WTC11 (cell line): ENCODE measurements around the gene EPC1. TPM values are rescaled to one million over a fixed set of nuclear protein-coding genes. Genes with fewer than 3 reads are reported as not detected.
A peak's percentile ranks its signal among the peaks of the same experiment; 100 is the strongest.

Experiments used
- ATAC-seq: fragments of 200-7000 bp; cut with Tn5 transposase; 2 replicates; pipeline ENCODE4 v1.10.0; 2021; ENCODE audit warnings: mild to moderate bottlenecking, moderate library complexity
- CTCF ChIA-PET: fragments of 300-600 bp; sonication (Branson Sonifier 250); formaldehyde crosslinking; loops from one replicate; lab custom pipeline; 2021; ENCODE audit warnings: antibody characterized with exemption; lab: Charles Lee
- POLR2A ChIA-PET: fragments of 350-600 bp; sonication (Branson Sonifier 250); formaldehyde crosslinking; loops from one replicate; lab custom pipeline; 2021; ENCODE audit warnings: antibody characterized with exemption; lab: Charles Lee
- DNase-seq: peaks from one replicate; pipeline ENCODE4 v3.0.0; 2021; ENCODE audit warnings: low spot score
- H3K27ac Mint-ChIP-seq: 2 replicates; pipeline ENCODE4 v1.8.0; 2021; ENCODE audit warnings: mixed read lengths
- H3K27me3 Mint-ChIP-seq: 2 replicates; pipeline ENCODE4 v1.8.0; 2021; ENCODE audit warnings: low read depth, mild to moderate bottlenecking, moderate library complexity, mixed read lengths
- H3K36me3 Mint-ChIP-seq: 2 replicates; pipeline ENCODE4 v1.8.0; 2021; ENCODE audit warnings: mixed read lengths
- H3K4me1 Mint-ChIP-seq: 2 replicates; pipeline ENCODE4 v1.8.0; 2022; ENCODE audit warnings: mixed read lengths
- H3K4me3 Mint-ChIP-seq: 2 replicates; pipeline ENCODE4 v1.8.0; 2021; ENCODE audit warnings: mild to moderate bottlenecking, moderate library complexity, mixed read lengths
- H3K9me3 Mint-ChIP-seq: 2 replicates; pipeline ENCODE4 v1.8.0; 2021; ENCODE audit warnings: mixed read lengths
- CBFB ChIP-seq: sonication (generic); formaldehyde crosslinking; IDR thresholded peaks from 2 replicates; pipeline ENCODE4 v1.8.1; 2022; ENCODE audit warnings: mild to moderate bottlenecking, low read depth, missing genetic modification reagents
- GTF2I ChIP-seq: fragments of 250-450 bp; sonication (Bioruptor Pico); conservative IDR thresholded peaks from 2 replicates; pipeline ENCODE4 v1.4.0; 2021; ENCODE audit warnings: mild to moderate bottlenecking
- HMGA2 ChIP-seq: fragments of 250-450 bp; sonication (Bioruptor Pico); IDR thresholded peaks from 2 replicates; pipeline ENCODE4 v1.4.0; 2021; ENCODE audit warnings: mild to moderate bottlenecking, moderate library complexity
- JUN ChIP-seq: sonication (generic); formaldehyde crosslinking; IDR thresholded peaks from 2 replicates; pipeline ENCODE4 v1.8.0; 2023; ENCODE audit warnings: mild to moderate bottlenecking, missing genetic modification reagents
- KAT7 ChIP-seq: sonication (generic); formaldehyde crosslinking; IDR thresholded peaks from 2 replicates; pipeline ENCODE4 v1.8.1; 2023; ENCODE audit warnings: missing genetic modification reagents, mild to moderate bottlenecking, borderline replicate concordance
- MXD4 ChIP-seq: fragments of 250-450 bp; sonication (Bioruptor Pico); IDR thresholded peaks from 2 replicates; pipeline ENCODE4 v1.8.0; 2021; ENCODE audit warnings: mild to moderate bottlenecking, moderate library complexity, borderline replicate concordance
- SMAD4 ChIP-seq: sonication (generic); formaldehyde crosslinking; IDR thresholded peaks from 2 replicates; pipeline ENCODE4 v1.8.0; 2022; ENCODE audit warnings: mild to moderate bottlenecking, missing genetic modification reagents
- ZNF121 ChIP-seq: sonication (generic); formaldehyde crosslinking; IDR thresholded peaks from 2 replicates; pipeline ENCODE4 v1.8.0; 2023; ENCODE audit warnings: missing genetic modification reagents
- ZNF263 ChIP-seq: sonication (generic); formaldehyde crosslinking; IDR thresholded peaks from 2 replicates; pipeline ENCODE4 v1.8.1; 2022; ENCODE audit warnings: low read depth, mild to moderate bottlenecking, moderate library complexity, missing genetic modification reagents
- ZNF416 ChIP-seq: fragments of 250-450 bp; sonication (Bioruptor Pico); IDR thresholded peaks from 2 replicates; pipeline ENCODE4 v1.9.0; 2021; ENCODE audit warnings: mild to moderate bottlenecking, inconsistent platforms
- total RNA-seq: library from RNA; stranded (reverse); gene quantifications from 3 replicates; pipeline ENCODE4 v1.2.3, GENCODE V29; 2021
- TF ChIP-seq, protein P1 (sequence below): fragments of 250-450 bp; sonication (Bioruptor Pico); conservative IDR thresholded peaks from 2 replicates; pipeline ENCODE4 v1.9.0; 2021; ENCODE audit warnings: mild to moderate bottlenecking
- TF ChIP-seq, protein P2 (sequence below): sonication (generic); formaldehyde crosslinking; IDR thresholded peaks from 2 replicates; pipeline ENCODE4 v1.8.1; 2022; ENCODE audit warnings: low read depth, mild to moderate bottlenecking, moderate library complexity, missing genetic modification reagents, borderline replicate concordance
- TF ChIP-seq, protein P3 (sequence below): fragments of 250-450 bp; sonication (Bioruptor Pico); IDR thresholded peaks from 2 replicates; pipeline ENCODE4 v1.9.0; 2021; ENCODE audit warnings: mild to moderate bottlenecking
- TF ChIP-seq, protein P4 (sequence below): fragments of 250-450 bp; sonication (Bioruptor Pico); IDR thresholded peaks from 2 replicates; pipeline ENCODE4 v1.9.0; 2021; ENCODE audit warnings: mild to moderate bottlenecking, borderline replicate concordance
- TF ChIP-seq, protein P5 (sequence below): sonication (generic); formaldehyde crosslinking; IDR thresholded peaks from 2 replicates; pipeline ENCODE4 v1.8.0; 2023; ENCODE audit warnings: mild to moderate bottlenecking, missing genetic modification reagents
- TF ChIP-seq, protein P6 (sequence below): sonication (generic); formaldehyde crosslinking; IDR thresholded peaks from 2 replicates; pipeline ENCODE4 v1.8.1; 2022; ENCODE audit warnings: missing genetic modification reagents, borderline replicate concordance
- TF ChIP-seq, protein P7 (sequence below): sonication (generic); formaldehyde crosslinking; IDR thresholded peaks from 2 replicates; pipeline ENCODE4 v1.8.1; 2022; ENCODE audit warnings: mild to moderate bottlenecking, moderate library complexity, missing genetic modification reagents
- TF ChIP-seq, protein P8 (sequence below): sonication (generic); formaldehyde crosslinking; IDR thresholded peaks from 2 replicates; pipeline ENCODE4 v1.8.1; 2023; ENCODE audit warnings: mild to moderate bottlenecking, missing genetic modification reagents, moderate library complexity

EPC1 gene
- total RNA-seq, 1 experiment from 2014 or later, result 22.5 TPM

DNA sequence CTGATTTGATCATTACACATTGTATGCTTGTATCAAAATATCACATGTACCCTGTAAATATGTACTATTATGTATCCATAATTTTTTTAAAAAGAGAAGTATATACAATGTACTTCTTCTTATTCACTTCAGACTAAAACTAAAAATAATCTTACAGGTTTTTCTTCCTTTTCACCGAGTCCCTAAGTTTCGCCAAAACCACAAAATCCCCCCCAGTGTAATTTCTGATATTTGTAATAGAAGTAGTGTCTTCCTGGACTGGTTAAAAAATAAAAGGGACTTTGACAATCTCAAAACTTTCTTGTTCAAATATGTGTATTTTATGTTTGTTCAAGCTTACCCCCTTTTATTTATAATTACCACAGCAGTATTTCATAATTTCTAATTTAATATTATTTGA, 23.9 kb downstream of the EPC1 start (continued):
- TF ChIP-seq, protein P1, sequence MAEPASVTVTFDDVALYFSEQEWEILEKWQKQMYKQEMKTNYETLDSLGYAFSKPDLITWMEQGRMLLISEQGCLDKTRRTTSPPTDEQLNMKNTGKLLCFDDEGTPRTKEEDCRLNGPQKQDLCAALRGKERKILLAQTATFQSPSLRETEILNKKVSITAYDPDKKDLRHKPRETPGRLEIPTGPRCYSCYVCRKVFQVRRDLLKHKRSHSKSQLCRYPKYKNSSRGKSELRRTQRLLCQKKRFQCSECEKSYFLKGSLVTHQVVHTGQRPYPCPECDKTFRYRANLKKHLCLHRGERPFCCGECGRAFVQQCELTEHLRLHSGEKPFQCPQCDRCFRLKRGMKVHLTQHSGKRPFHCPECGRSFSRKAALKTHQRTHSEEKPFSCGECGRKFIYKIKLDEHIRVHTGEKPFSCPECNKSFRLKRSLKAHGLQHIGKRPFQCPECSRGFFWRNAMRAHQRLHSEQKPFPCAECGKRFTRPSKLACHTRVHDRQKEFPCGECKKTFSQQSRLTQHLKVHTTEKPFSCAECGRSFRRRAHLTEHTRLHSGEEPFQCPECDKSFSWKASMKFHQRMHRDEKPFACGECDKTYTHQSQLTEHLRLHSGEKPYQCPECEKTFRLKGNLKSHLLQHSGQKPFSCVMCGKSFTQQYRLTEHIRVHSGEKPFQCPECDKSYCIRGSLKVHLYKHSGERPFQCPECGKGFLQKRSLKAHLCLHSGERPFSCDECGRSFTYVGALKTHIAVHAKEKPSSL (CRISPR knock-in tag), result no peak
- TF ChIP-seq, protein P2, sequence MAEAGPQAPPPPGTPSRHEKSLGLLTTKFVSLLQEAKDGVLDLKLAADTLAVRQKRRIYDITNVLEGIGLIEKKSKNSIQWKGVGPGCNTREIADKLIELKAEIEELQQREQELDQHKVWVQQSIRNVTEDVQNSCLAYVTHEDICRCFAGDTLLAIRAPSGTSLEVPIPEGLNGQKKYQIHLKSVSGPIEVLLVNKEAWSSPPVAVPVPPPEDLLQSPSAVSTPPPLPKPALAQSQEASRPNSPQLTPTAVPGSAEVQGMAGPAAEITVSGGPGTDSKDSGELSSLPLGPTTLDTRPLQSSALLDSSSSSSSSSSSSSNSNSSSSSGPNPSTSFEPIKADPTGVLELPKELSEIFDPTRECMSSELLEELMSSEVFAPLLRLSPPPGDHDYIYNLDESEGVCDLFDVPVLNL (CRISPR knock-in tag), result no peak
- TF ChIP-seq, protein P3, sequence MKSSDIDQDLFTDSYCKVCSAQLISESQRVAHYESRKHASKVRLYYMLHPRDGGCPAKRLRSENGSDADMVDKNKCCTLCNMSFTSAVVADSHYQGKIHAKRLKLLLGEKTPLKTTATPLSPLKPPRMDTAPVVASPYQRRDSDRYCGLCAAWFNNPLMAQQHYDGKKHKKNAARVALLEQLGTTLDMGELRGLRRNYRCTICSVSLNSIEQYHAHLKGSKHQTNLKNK (CRISPR knock-in tag), result no peak
- TF ChIP-seq ZNF263, result no peak

DNA sequence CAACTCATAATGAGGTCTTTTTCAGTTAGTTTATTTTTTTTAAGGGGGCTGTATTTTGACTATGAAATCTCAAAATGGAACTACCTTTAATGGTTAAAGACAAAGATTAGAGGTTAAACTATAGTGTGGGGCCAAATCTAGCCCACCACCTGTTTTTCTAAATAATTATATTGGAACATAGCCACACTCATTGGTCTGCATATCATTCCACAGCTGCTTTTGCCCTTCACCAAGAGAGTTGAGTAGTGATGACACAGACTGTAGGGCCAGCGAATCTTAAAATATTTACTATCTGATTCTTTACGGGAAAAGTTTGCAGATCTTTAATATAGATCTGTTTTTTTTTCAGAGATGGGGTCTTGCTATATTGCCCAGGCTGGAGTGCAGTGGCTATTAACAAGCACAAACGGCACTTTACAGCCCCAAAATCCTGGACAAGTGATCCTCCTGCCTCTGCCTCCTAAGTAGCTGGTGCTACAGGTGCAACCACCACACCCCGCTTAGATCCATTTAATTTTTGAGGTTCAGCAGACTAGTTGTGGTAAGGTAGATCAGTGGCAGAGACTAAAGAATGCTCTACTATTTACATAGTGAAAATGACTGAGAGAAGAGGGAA, 25.8 kb downstream of the EPC1 start:
- CTCF ChIA-PET, result no interaction called here
- Mint-ChIP-seq H3K4me1 (peaks cover 35% of the 10 kb centered on the region), H3K27me3 (no peaks in the 10 kb centered on the region), H3K4me3 (no peak overlapping the region), H3K27ac (no peak overlapping the region), H3K36me3 (peaks cover 9% of the 10 kb centered on the region; the same call in 1 of the 2 replicates), H3K9me3 (no peaks in the 10 kb centered on the region)
- TF ChIP-seq, protein P4, sequence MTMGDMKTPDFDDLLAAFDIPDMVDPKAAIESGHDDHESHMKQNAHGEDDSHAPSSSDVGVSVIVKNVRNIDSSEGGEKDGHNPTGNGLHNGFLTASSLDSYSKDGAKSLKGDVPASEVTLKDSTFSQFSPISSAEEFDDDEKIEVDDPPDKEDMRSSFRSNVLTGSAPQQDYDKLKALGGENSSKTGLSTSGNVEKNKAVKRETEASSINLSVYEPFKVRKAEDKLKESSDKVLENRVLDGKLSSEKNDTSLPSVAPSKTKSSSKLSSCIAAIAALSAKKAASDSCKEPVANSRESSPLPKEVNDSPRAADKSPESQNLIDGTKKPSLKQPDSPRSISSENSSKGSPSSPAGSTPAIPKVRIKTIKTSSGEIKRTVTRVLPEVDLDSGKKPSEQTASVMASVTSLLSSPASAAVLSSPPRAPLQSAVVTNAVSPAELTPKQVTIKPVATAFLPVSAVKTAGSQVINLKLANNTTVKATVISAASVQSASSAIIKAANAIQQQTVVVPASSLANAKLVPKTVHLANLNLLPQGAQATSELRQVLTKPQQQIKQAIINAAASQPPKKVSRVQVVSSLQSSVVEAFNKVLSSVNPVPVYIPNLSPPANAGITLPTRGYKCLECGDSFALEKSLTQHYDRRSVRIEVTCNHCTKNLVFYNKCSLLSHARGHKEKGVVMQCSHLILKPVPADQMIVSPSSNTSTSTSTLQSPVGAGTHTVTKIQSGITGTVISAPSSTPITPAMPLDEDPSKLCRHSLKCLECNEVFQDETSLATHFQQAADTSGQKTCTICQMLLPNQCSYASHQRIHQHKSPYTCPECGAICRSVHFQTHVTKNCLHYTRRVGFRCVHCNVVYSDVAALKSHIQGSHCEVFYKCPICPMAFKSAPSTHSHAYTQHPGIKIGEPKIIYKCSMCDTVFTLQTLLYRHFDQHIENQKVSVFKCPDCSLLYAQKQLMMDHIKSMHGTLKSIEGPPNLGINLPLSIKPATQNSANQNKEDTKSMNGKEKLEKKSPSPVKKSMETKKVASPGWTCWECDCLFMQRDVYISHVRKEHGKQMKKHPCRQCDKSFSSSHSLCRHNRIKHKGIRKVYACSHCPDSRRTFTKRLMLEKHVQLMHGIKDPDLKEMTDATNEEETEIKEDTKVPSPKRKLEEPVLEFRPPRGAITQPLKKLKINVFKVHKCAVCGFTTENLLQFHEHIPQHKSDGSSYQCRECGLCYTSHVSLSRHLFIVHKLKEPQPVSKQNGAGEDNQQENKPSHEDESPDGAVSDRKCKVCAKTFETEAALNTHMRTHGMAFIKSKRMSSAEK (CRISPR knock-in tag), result no peak
- TF ChIP-seq HMGA2 (CRISPR knock-in tag) (no peak), ZNF121 (CRISPR knock-in tag) (peak; percentile 75; the same call in 1 of the 2 replicates), ZNF416 (CRISPR knock-in tag) (no peak)
- POLR2A ChIA-PET, result no interaction called here
- DNase-seq, result no peak
- ATAC-seq, result no peak

DNA sequence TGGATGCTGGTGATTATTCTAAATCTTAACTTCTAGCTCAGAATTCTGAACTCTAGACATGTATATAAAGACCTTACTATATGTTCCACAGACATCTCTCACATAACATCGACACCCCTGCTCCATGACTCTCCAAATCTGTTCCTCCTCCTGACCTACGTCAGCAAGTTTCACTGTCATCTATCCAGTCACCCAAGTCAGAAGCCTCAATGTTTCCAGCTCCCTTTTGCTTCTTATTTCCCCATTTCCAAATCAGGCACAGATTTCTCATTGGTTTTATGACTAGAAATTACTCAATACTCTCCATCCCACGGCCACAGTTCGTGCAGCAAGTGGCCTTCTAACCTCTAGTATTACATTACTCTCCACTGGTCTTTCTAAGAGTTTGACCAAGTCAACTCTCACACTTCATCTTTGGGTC, 28.5 kb downstream of the EPC1 start:
- Mint-ChIP-seq H3K4me1 (peaks cover 32% of the 10 kb centered on the region), H3K36me3 (0 out of 2 replicates have a peak, but pooled peaks cover 7% of the 10 kb centered on the region), H3K4me3 (no peak overlapping the region), H3K9me3 (no peaks in the 10 kb centered on the region), H3K27me3 (no peaks in the 10 kb centered on the region), H3K27ac (peak overlapping the region; percentile 41)
- ChIA-PET POLR2A (no interaction called here), CTCF (interaction anchor here (0.9 kb wide), 1 partner anchor 27 kb away, joined by 4 read pairs; no protein-coding TSS in a partner anchor)
- ATAC-seq (no peak), DNase-seq (no peak)
- TF ChIP-seq MXD4 (CRISPR knock-in tag), result no peak
- no peak for TF ChIP-seq JUN (CRISPR knock-in tag)
- TF ChIP-seq, protein P5, sequence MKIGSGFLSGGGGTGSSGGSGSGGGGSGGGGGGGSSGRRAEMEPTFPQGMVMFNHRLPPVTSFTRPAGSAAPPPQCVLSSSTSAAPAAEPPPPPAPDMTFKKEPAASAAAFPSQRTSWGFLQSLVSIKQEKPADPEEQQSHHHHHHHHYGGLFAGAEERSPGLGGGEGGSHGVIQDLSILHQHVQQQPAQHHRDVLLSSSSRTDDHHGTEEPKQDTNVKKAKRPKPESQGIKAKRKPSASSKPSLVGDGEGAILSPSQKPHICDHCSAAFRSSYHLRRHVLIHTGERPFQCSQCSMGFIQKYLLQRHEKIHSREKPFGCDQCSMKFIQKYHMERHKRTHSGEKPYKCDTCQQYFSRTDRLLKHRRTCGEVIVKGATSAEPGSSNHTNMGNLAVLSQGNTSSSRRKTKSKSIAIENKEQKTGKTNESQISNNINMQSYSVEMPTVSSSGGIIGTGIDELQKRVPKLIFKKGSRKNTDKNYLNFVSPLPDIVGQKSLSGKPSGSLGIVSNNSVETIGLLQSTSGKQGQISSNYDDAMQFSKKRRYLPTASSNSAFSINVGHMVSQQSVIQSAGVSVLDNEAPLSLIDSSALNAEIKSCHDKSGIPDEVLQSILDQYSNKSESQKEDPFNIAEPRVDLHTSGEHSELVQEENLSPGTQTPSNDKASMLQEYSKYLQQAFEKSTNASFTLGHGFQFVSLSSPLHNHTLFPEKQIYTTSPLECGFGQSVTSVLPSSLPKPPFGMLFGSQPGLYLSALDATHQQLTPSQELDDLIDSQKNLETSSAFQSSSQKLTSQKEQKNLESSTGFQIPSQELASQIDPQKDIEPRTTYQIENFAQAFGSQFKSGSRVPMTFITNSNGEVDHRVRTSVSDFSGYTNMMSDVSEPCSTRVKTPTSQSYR (CRISPR knock-in tag), result no peak
- no peak for TF ChIP-seq SMAD4
- TF ChIP-seq KAT7 (CRISPR knock-in tag), result no peak
- no peak for TF ChIP-seq GTF2I
- TF ChIP-seq, protein P6, sequence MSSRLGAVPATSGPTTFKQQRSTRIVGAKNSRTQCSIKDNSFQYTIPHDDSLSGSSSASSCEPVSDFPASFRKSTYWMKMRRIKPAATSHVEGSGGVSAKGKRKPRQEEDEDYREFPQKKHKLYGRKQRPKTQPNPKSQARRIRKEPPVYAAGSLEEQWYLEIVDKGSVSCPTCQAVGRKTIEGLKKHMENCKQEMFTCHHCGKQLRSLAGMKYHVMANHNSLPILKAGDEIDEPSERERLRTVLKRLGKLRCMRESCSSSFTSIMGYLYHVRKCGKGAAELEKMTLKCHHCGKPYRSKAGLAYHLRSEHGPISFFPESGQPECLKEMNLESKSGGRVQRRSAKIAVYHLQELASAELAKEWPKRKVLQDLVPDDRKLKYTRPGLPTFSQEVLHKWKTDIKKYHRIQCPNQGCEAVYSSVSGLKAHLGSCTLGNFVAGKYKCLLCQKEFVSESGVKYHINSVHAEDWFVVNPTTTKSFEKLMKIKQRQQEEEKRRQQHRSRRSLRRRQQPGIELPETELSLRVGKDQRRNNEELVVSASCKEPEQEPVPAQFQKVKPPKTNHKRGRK, result no peak
- TF ChIP-seq, protein P7, sequence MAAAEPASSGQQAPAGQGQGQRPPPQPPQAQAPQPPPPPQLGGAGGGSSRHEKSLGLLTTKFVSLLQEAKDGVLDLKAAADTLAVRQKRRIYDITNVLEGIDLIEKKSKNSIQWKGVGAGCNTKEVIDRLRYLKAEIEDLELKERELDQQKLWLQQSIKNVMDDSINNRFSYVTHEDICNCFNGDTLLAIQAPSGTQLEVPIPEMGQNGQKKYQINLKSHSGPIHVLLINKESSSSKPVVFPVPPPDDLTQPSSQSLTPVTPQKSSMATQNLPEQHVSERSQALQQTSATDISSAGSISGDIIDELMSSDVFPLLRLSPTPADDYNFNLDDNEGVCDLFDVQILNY (CRISPR knock-in tag), result no peak
- TF ChIP-seq, protein P8, sequence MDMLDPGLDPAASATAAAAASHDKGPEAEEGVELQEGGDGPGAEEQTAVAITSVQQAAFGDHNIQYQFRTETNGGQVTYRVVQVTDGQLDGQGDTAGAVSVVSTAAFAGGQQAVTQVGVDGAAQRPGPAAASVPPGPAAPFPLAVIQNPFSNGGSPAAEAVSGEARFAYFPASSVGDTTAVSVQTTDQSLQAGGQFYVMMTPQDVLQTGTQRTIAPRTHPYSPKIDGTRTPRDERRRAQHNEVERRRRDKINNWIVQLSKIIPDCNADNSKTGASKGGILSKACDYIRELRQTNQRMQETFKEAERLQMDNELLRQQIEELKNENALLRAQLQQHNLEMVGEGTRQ (CRISPR knock-in tag), result no peak
- TF ChIP-seq CBFB (CRISPR knock-in tag), result no peak
